HG03460 (cell line): ENCODE measurements around the gene KLHL6.

Source experiments
- ATAC-seq: cut with Tn5 transposase; IDR thresholded peaks from one replicate; pipeline ENCODE4 v1.9.1; 2021; ENCODE audit not compliant: unreplicated experiment

Gene KLHL6

DNA sequence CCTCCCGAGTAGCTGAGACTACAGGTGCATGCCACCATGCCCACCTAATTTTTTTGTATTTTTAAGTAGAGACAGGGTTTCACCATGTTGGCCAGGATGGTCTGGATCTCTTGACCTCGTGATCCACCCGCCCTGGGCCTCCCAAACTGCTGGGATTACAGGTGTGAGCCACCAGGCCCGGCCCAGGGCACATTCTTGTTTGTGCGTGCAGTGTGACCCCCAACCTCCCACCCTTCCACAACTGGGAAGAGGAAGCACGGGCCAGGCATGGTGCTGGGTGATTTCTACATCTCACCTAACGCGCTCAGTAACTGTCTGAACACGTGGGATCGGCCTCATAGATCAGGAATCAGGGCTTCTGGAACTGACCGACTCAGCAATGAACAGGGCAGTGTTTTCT is 48.0 kb downstream of the KLHL6 start:
- ATAC-seq, result no peak

DNA sequence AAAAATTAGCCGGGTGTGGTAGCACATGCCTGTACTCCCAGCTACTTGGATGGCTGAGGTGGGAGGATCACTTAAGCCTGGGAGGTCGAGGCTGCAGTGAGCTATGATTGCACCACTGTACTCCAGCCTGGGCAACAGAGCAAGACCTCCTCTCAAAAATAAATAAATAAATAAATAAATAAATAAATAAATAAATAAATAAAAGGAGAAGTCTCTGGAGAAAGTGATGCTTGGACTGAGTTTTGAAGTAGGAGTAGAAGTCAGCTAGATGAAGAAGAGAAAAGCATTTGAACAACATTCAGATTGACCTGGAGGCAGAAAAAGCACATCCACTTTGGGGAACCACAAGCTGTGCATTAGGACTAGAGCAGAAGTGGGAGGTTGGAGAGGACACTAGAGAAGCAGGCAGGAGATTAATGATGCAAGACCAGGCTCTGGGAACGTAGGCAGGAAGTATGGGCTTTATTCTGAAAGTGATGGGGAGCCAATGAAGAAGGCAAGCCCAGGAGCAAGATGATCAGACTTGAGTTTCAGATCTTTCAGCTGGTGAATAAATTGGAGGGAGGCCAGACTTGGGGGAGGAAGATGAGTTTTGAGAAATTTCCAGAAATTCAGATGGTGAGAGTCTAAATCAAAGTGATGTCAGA is 48.7 kb downstream of the KLHL6 start:
- no peak for ATAC-seq

- no peak for ATAC-seq
Measured at GRCh38 chr3:183504597-183504996, 50.9 kb downstream of the KLHL6 start.

GRCh38 chr3:183503746-183504145 is 51.8 kb downstream of the KLHL6 start:
- no peak for ATAC-seq

DNA sequence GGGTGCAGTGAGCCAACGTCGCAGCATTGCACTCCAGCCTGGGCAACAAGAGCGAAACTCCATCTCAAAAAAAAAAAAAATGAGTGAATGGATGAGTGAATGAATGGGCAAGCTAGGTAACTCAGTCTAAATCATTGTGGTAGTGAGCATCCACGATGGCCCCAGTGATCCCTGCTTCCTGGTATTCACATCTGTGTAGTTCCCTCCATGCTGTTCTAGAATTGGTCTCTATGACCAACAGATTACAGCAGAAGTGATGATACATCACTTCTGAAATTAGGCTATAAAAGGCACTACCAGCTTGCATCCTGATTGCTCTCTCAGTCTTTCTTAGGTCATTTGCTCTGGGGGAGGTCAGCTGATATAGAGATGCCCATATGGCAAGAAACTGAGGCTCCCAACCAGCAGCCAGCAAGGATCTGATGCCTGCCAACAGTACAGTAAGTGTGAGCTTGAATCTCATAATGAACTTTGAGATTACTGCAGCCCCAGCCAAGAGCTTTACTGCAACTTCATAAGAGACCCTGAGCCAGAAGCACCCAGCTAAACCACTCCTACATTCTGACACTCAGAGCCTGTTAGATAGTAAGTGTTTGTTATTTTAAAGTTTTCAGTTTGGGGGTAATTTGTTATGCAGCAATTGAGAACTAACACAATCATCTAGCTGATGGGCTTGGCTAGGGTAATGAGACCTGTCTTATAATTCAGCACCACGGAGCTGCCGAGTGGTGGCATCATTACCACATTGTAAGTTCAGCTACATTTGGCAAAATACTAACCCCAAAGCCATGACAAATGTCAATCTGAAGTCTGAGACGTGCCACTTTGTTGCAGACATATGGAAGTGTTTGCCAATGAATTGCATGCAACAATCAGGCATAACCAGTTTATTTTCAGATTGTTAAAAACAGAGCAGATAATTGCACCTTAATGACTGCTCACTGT is 53.0 kb downstream of the KLHL6 start:
- no peak for ATAC-seq

DNA sequence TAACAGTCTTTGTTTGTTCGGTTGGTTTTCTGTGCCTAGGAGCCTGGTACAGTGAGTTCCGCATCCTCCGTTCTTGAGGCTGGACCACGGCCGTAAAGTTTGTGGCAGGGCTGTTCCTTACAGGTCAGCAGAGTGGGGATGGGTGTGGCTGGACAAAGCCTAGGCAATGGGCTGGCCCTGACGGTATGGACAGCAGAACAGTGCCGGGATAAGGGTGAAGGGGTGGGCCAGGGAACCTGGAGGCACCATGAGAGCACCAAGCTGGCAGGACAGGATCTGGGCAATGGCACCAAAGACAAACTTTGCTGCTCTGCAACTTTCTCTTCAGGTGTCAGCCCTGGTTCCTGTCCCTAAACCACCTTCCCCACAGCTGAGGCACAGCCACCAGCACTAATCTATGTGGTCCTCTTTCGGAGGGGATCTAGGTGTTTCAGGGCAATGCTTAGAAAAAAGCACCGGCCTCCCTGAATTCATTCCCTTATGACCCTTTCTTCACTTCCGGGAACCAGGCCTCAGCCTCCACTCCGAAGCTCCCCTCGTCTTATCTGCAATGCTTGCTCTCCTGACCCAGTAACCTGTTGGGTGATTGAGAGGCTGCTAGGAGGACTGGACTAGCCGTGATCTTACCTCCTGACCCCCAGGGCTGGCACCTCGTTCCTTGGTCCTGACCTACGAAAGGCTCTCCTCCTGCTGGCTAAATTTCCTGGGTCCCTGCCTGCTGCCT is 54.4 kb downstream of the KLHL6 start:
- no peak for ATAC-seq

DNA sequence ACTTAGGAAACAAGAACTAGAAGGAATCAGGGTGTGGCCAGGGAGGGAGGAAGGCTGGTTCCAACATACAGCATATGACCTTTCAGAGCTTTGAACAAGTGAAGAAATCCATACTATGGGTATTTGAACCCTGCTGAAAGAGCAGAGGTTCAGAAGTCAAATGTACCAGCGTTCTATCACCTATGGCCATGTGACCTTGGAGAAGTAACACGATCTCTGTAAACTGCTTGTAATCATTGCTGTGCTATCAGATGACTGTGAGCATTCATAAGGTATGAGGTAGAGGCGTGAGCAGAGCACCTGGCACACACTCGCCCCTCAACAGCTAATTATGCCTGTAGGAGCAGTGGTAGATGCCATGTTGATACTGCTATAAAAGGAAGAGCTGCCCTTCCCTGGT is 55.2 kb downstream of the KLHL6 start:
- no peak for ATAC-seq

DNA sequence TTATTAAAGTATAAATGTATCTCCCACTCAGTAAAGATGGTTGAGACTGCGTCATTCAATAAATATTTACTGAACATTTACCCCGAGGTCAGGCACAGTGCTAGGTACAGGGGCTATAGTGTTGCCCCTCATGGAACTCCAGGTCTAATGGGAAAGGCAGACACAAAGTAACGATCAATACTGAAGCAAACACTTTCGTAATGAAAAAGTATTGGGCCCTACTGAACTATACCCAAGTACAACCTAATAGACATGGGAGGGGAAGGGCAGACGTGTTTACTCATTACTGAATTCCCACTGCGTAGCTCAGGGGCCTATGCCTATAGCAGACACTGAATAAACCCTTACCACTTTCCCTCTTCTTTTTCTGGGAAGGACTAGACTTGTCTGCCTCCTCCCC is 56.9 kb downstream of the KLHL6 start:
- ATAC-seq, result no peak

GRCh38 chr3:183497313-183497712 is 58.2 kb downstream of the KLHL6 start:
- ATAC-seq, result no peak

DNA sequence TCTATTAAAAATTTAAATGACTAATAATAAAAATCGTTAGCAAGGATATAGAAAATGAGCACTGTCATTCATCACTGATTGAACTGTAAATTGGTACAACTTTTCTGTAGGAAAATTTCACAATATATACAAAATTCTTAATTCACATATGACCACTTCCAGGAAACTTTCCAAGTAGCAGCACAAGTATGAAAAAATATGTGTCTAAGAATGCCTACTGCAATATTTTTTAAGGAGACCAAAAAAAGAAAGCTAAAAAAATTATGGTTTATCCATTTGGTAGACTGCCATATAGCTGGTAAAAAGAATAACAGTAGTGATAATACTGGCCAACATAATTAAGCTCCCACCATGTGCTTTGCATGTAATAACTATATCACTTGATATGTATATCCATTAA is 59.2 kb downstream of the KLHL6 start:
- ATAC-seq, result no peak

- ATAC-seq, result no peak
Measured at GRCh38 chr3:183494341-183494740, 61.2 kb downstream of the KLHL6 start.

- ATAC-seq, result no peak
Measured at GRCh38 chr3:183493296-183494045, 62.0 kb downstream of the KLHL6 start.

DNA sequence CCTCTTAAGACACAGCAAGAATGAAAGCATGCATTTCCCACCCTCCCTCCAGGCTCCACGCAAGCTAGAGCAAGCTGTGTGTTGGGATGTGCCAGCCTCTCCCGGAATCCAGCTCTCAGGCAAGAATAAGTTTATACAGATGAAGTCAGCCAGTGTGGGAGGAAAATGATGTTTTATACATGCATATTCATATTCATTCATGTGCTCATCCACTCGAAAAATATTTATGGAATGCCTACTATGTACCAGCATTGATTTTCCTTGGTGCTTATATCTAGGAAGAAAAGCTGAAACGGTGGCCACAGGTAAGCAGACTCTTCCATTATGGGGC is 62.7 kb downstream of the KLHL6 start:
- no peak for ATAC-seq

DNA sequence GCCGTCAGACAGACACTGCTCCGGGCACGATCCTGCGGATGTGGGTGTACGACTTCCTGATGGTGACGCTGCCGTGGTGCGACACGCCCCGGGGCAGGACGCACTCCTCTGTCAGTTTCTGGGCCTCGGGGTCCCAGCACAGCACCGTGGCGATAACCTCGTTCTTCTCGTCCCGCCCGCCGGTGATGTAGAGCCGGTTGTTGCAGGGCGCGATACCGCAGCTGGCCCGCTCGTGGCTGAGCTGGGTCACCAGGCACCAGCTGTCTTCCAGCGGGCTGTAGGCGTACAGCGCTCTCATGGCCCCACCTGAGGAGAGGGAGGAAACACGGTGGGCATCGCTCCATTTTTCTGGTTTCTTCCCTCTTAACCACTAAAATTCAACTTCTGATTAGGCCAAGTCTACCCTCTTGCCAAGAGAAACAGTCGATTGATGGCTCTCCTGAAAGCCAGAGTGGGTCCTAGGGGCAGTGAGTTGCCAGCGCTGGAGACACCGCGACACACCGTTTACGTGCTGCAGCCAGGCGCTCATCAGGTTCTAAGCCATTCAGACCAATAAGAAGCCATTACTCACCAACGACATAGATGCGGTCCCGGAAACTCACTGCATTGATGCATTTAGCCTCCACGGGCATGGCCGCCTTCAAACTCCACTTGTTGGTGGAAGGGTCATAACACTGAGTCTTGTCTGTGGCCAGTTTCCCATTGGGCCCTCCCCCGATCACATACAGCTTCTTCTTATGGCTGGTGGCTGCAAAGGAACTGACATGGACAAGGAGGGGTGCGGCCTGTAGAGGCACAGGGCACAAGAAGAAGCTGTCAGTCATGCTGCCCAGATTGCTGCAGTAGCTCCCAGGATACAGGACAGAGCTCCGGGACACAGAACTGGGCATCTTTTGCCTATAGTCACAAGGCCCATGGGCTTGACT is 63.3 kb downstream of the KLHL6 start:
- no peak for ATAC-seq

- ATAC-seq, result no peak
Measured at GRCh38 chr3:183491109-183491922, 64.2 kb downstream of the KLHL6 start.

GRCh38 chr3:183490653-183491052 is 64.9 kb downstream of the KLHL6 start:
- ATAC-seq, result no peak

DNA sequence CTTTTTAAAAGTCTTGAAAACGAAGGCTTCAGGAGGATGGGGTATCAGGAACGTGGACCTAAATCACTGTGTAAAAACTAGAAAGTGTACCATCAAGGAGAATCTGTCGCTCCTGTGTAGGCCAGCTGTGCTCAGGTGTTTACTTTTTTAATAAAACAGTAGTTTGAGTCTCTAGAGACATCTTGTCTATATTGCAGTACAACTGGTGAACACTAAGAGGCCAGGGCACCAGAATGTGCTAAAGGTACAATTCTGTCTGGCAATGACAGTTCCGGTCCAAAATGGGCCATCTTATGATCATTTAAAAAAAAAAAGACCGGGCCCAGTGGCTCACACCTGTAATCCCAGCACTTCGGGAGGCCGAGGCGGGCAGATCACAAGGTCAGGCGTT is 65.3 kb downstream of the KLHL6 start:
- ATAC-seq, result no peak

GRCh38 chr3:183489455-183490210 is 65.9 kb downstream of the KLHL6 start:
- no peak for ATAC-seq

DNA sequence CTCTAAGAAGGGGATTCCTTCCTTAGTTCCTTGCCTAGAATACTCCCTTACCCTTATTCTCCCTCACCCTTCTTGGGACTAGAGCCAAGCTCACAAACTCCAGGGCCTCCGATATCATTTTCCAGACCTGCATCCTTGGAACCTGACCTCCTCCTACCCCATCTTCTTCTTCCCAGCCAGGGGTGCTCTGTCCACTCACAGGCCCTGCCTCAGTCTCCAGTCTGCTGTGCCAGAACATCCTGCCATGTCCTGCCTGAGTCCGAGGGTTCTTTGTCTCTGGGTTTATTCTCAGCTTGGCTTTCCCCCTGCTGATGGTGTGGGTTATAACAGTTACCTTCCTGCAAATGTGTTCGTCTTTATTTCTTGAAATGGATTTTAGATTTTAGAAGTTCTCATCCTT is 67.2 kb downstream of the KLHL6 start:
- ATAC-seq, result no peak
